Measurements from ENCODE around the gene TBC1D13.

DNA sequence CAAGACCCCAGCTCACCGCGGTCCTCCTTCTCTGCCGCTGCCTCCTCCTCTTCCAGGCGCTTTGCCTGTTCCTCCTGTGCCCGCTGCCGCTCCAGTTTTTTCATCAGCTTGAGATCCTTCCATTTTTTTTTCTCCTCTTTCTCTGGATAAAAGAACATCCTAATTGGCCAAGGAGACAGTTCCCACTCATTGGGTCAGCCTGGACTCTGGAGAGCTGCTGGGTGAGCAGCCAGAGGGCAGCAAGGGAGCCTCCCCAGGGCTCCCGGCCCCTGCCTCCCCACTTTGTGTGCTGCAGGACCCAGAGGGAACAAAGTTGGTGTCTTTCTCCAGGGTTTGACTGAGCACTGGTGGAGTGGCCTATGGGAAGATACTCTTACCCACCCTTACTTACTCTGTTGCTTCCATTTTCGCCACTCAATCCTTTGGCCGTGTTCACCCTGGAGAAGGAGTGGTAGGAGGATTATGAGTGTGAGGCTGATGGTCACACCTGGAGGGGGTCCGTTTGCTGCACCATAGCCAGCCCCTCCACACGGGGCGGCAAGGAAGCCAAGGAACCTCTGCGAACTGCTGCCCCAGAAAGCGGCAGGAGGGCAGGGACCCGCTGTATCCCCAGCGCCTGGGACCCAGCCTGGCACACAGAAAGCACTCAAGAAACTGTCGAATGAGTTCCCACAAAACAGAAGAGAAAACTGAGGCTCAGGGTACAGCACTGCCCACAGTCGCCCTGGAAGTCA lies 41.8 kb downstream of the TBC1D13 start:
- TF ChIP-seq CTCF (IDR thresholded peaks at IDR 0.05; ENCODE audit: insufficient read depth, low read length) (no peak), GABPA (IDR thresholded peaks at IDR 0.05; ENCODE audit: low read depth) (no peak), POLR2AphosphoS5 (IDR thresholded peaks at IDR 0.05; ENCODE audit: low read depth) (no peak)
